Measurements from ENCODE around the gene HIBADH.

The HIBADH gene

GRCh38 chr7:27478556-27478955 lies 184.1 kb downstream of the HIBADH start:
- no peak for DNase-seq

GRCh38 chr7:27478084-27478483 lies 184.6 kb downstream of the HIBADH start:
- peak; percentile 62 for DNase-seq

- no peak for DNase-seq
These were observed 186.2 kb downstream of the HIBADH start for GRCh38 chr7:27476493-27476892.

Measured in islet precursor cell (in vitro differentiated cells).